ENCODE results near the gene EXOC6B.

EXOC6B gene

GRCh38 chr2:72698300-72698699 is 127.5 kb downstream of the EXOC6B start:
- no peak for DNase-seq (ENCODE audit: low read depth)
- no peak for TF ChIP-seq CTCF (IDR thresholded peaks at IDR 0.05; ENCODE audit: insufficient read depth, low read depth, low read length, missing control alignments)
- H3K4me3 ChIP-seq (ENCODE audit: low read depth, low read length) = no peak overlapping the region

- no peak overlapping the region for H3K4me3 ChIP-seq (ENCODE audit: low read depth, low read length)
- TF ChIP-seq CTCF (IDR thresholded peaks at IDR 0.05; ENCODE audit: insufficient read depth, low read depth, low read length, missing control alignments) = no peak
- no peak for DNase-seq (ENCODE audit: low read depth)
Observed at GRCh38 chr2:72696559-72696958, 129.3 kb downstream of the EXOC6B start.

GRCh38 chr2:72695676-72696075 is 130.2 kb downstream of the EXOC6B start:
- no peak for DNase-seq (ENCODE audit: low read depth)
- TF ChIP-seq CTCF (IDR thresholded peaks at IDR 0.05; ENCODE audit: insufficient read depth, low read depth, low read length, missing control alignments) = no peak
- no peak overlapping the region for H3K4me3 ChIP-seq (ENCODE audit: low read depth, low read length)

GRCh38 chr2:72694715-72695496 is 130.9 kb downstream of the EXOC6B start:
- H3K4me3 ChIP-seq (ENCODE audit: low read depth, low read length) = no peak overlapping the region
- no peak for TF ChIP-seq CTCF (IDR thresholded peaks at IDR 0.05; ENCODE audit: insufficient read depth, low read depth, low read length, missing control alignments)
- DNase-seq (ENCODE audit: low read depth) = no peak

- TF ChIP-seq CTCF (IDR thresholded peaks at IDR 0.05; ENCODE audit: insufficient read depth, low read depth, low read length, missing control alignments) = no peak
- no peak for DNase-seq (ENCODE audit: low read depth)
- no peak overlapping the region for H3K4me3 ChIP-seq (ENCODE audit: low read depth, low read length)
Observed at GRCh38 chr2:72689579-72690195, 136.1 kb downstream of the EXOC6B start.

- no peak overlapping the region for H3K4me3 ChIP-seq (ENCODE audit: low read depth, low read length)
- TF ChIP-seq CTCF (IDR thresholded peaks at IDR 0.05; ENCODE audit: insufficient read depth, low read depth, low read length, missing control alignments) = no peak
- no peak for DNase-seq (ENCODE audit: low read depth)
Observed at GRCh38 chr2:72685638-72686213, 140.1 kb downstream of the EXOC6B start.
